ENCODE measurements around the gene SEMA3D. TPM values are rescaled to one million over a fixed set of nuclear protein-coding genes. Genes with fewer than 3 reads are reported as not detected.

The SEMA3D gene
- total RNA-seq (2021), result 2.6 and 4.8 TPM in 2 replicates
- Bru-seq, nascent RNA, result percentile 50 among the genes with signal in this experiment
- BruChase-seq, experiment 1, labeled RNA remaining after a 2-hour chase, result percentile 46 among the genes with signal in this experiment
- percentile 36 among the genes with signal in this experiment for BruChase-seq, experiment 2, labeled RNA remaining after a 6-hour chase
- long read RNA-seq, partial matches to known transcripts, result 1 of 3 reads
- long read RNA-seq, other reads (novel, unspliced or antisense), result 2 of 3 reads

DNA sequence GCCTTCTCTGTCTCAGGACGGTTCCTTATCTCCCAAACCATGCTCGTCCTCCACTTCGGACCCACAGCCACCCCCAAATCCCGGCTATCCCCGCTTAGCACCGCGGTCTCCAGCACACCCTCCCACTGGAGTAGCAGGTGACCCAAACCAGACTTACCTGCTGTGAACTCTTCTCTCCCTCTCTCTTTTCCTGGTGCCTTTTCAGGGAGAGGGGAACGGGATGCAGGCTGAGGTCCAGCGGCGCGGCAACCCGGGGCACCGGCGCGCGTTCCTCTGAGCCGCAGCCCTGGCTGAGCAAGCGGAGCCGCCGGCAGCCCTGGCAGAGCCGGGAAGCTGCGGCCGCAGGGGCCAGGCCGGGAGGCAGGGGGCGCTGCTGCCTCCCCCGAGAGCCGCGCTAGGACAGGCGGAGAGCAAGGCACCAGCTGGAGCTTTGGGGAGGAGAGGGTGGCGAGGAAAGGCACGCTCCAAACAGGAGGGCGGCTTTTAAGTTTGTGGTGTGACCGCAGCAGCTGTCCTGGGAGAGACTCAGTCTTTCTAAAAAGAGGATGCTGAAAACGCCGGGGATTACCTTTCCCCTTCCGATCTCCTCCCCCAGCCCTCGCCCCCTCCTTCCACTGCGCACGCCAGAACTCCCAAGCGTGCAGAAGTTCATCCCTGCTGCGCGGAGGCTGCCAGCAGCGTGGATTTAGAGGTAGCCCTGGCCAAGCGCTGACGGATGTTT, at the start of gene SEMA3D:
Gene SEMA3D, minus strand, starts transcription at position 536 of the 721 bp plus-strand sequence. CDS start 65,165 bp downstream, outside the sequence.
- Histone ChIP-seq H3K4me3 (peak within 1 kb of the TSS; percentile 63), H3F3A (ENCODE audit: insufficient read depth, low read depth) (no peaks in the 10 kb centered on the region), H3K27me3 (ENCODE audit: insufficient read depth, low read depth) (peaks cover 13% of the 10 kb centered on the region; the same call in 1 of the 2 replicates), H3K27ac (no peak within 1 kb of the TSS), H2AFZ (peak within 1 kb of the TSS; percentile 95), H4K20me1 (ENCODE audit: insufficient read depth) (no peaks in the 10 kb centered on the region), H3K9me3 (ENCODE audit: insufficient read depth, low read depth) (no peaks in the 10 kb centered on the region), H3K79me2 (ENCODE audit: low read depth) (no peaks in the 10 kb centered on the region), H3K36me3 (ENCODE audit: low read depth) (no peaks in the 10 kb centered on the region), H3K4me2 (peak within 1 kb of the TSS; percentile 84), H3K4me1 (replicated peaks; ENCODE audit: insufficient read depth) (no peaks in the 10 kb centered on the region), H3K9me2 (ENCODE audit: insufficient read depth) (no peaks in the 10 kb centered on the region)
- ChIA-PET CTCF (interaction anchor here (0.5 to 0.6 kb wide), 4 partner anchors 9 to 1719 kb away, joined by 3 to 4 read pairs (median 4); no protein-coding TSS in a partner anchor), POLR2A (ENCODE audit: unreplicated experiment) (no interaction called here)
- DNase-seq, result peak; percentile 34 to 85
- TF ChIP-seq, protein P1, sequence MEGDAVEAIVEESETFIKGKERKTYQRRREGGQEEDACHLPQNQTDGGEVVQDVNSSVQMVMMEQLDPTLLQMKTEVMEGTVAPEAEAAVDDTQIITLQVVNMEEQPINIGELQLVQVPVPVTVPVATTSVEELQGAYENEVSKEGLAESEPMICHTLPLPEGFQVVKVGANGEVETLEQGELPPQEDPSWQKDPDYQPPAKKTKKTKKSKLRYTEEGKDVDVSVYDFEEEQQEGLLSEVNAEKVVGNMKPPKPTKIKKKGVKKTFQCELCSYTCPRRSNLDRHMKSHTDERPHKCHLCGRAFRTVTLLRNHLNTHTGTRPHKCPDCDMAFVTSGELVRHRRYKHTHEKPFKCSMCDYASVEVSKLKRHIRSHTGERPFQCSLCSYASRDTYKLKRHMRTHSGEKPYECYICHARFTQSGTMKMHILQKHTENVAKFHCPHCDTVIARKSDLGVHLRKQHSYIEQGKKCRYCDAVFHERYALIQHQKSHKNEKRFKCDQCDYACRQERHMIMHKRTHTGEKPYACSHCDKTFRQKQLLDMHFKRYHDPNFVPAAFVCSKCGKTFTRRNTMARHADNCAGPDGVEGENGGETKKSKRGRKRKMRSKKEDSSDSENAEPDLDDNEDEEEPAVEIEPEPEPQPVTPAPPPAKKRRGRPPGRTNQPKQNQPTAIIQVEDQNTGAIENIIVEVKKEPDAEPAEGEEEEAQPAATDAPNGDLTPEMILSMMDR (conservative IDR thresholded peaks at IDR 0.05), result peak; percentile 74
- TF ChIP-seq EZH2 (IDR thresholded peaks at IDR 0.05; ENCODE audit: low read depth), result no peak
- no TSS peak for BruUV-seq (replicated peaks)
- intact Hi-C loops (cut with micrococcal nuclease; ENCODE audit: unreplicated experiment), result loop anchor here (2.0 to 5.0 kb wide), 2 partner anchors 146 to 281 kb away; no protein-coding TSS in a partner anchor

DNA sequence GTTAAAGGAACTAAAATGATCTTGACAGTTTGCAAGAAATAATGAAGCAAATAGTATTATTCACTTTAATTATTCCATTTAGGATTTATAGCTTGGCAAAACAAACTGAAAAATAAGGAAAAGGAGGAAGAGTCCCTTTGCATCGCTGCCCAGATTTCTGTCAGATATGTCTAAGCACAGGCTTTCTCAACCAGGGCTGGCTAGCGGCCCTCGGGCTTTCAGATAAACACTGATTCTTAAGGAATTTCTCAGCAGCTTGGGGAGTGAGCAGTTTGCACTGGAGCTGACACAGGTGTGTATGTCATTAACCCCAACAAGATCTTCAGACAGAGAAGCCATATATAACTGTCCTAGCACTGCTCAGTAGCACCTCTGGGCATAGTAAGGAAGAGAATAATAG, 47.9 kb upstream of the SEMA3D start:
- ChIA-PET CTCF (no interaction called here), POLR2A (ENCODE audit: unreplicated experiment) (no interaction called here)
- Histone ChIP-seq H3K79me2 (ENCODE audit: low read depth) (no peaks in the 10 kb centered on the region), H4K20me1 (ENCODE audit: insufficient read depth) (no peaks in the 10 kb centered on the region), H3K27me3 (ENCODE audit: insufficient read depth, low read depth) (no peaks in the 10 kb centered on the region), H3K4me2 (no peak overlapping the region), H3F3A (ENCODE audit: insufficient read depth, low read depth) (no peaks in the 10 kb centered on the region), H3K36me3 (ENCODE audit: low read depth) (no peaks in the 10 kb centered on the region), H2AFZ (no peak overlapping the region), H3K9me3 (ENCODE audit: insufficient read depth, low read depth) (no peaks in the 10 kb centered on the region), H3K4me1 (replicated peaks; ENCODE audit: insufficient read depth) (no peaks in the 10 kb centered on the region), H3K4me3 (no peak overlapping the region), H3K27ac (no peak overlapping the region), H3K9me2 (ENCODE audit: insufficient read depth) (no peaks in the 10 kb centered on the region)
- no peak for TF ChIP-seq EZH2 (IDR thresholded peaks at IDR 0.05; ENCODE audit: low read depth)
- TF ChIP-seq, protein P1 (conservative IDR thresholded peaks at IDR 0.05), result no peak
- DNase-seq, result no peak
- intact Hi-C loops (cut with micrococcal nuclease; ENCODE audit: unreplicated experiment), result no loop called here
- no TSS peak for BruUV-seq (replicated peaks)

DNA sequence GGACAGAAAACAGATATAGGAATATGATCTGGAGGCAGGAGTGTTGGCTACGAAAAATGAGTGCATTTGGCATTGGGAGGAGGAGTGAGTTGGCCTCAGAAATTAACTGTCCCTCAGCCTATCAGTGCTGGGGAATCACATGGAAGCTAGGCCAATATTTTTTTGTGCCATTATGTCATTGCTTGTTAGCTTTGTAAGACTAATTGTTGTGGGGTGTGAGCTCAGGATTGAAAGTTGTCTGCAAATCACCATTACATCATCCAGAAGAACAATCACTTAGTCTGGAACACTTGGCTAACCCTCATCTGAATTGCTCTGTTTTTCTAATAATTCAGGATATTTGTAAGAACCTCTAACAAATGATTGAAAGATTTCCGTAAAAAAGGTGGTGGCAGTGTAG, 45.2 kb upstream of the SEMA3D start:
- Histone ChIP-seq H3K27ac (no peak overlapping the region), H3K4me2 (no peak overlapping the region), H4K20me1 (ENCODE audit: insufficient read depth) (no peaks in the 10 kb centered on the region), H3K27me3 (ENCODE audit: insufficient read depth, low read depth) (no peaks in the 10 kb centered on the region), H3K4me1 (replicated peaks; ENCODE audit: insufficient read depth) (no peaks in the 10 kb centered on the region), H3K79me2 (ENCODE audit: low read depth) (no peaks in the 10 kb centered on the region), H3F3A (ENCODE audit: insufficient read depth, low read depth) (no peaks in the 10 kb centered on the region), H3K9me3 (ENCODE audit: insufficient read depth, low read depth) (no peaks in the 10 kb centered on the region), H2AFZ (no peak overlapping the region), H3K4me3 (no peak overlapping the region), H3K9me2 (ENCODE audit: insufficient read depth) (no peaks in the 10 kb centered on the region; the same call in 1 of the 2 replicates), H3K36me3 (ENCODE audit: low read depth) (no peaks in the 10 kb centered on the region)
- ChIA-PET POLR2A (ENCODE audit: unreplicated experiment) (no interaction called here), CTCF (no interaction called here)
- intact Hi-C loops (cut with micrococcal nuclease; ENCODE audit: unreplicated experiment), result no loop called here
- TF ChIP-seq EZH2 (IDR thresholded peaks at IDR 0.05; ENCODE audit: low read depth), result no peak
- TF ChIP-seq, protein P1 (conservative IDR thresholded peaks at IDR 0.05), result no peak
- BruUV-seq (replicated peaks), result no TSS peak
- no peak for DNase-seq
